Measurements from ENCODE around the gene FOLH1.
"Not testable (repeated sequence)": the region's sequence is repeated elsewhere in the genome, so short reads cannot be mapped to it uniquely, and the experiment has no call there.

The FOLH1 gene

GRCh38 chr11:49208006-49208721, at the start of gene FOLH1:
TSS of gene FOLH1 (minus strand) at chr11:49208602. CDS start at chr11:49208409, 193 bp downstream.
- in situ Hi-C loops (cut with HindIII; ENCODE audit: low pct_ligation_motif_present, low pct_unique_long_range_greater_than_20kb, low sequenced_read_pairs): no loop called here

GRCh38 chr11:49255148-49255547, 46.7 kb upstream of the FOLH1 start:
- in situ Hi-C loops (cut with HindIII; ENCODE audit: low pct_ligation_motif_present, low pct_unique_long_range_greater_than_20kb, low sequenced_read_pairs): not testable (repeated sequence)

More at GRCh38 chr11:49208006-49208721, at the start of gene FOLH1:
- DNase-seq: no peak

GRCh38 chr11:49251212-49251611, 42.8 kb upstream of the FOLH1 start:
- in situ Hi-C loops (cut with HindIII; ENCODE audit: low pct_ligation_motif_present, low pct_unique_long_range_greater_than_20kb, low sequenced_read_pairs); DNase-seq: not testable (repeated sequence)

More at GRCh38 chr11:49255148-49255547, 46.7 kb upstream of the FOLH1 start:
- not testable (repeated sequence) for DNase-seq

GRCh38 chr11:49250398-49251115, 42.2 kb upstream of the FOLH1 start:
- DNase-seq; in situ Hi-C loops (cut with HindIII; ENCODE audit: low pct_ligation_motif_present, low pct_unique_long_range_greater_than_20kb, low sequenced_read_pairs): not testable (repeated sequence)

GRCh38 chr11:49249363-49249762, 41.0 kb upstream of the FOLH1 start:
- DNase-seq; in situ Hi-C loops (cut with HindIII; ENCODE audit: low pct_ligation_motif_present, low pct_unique_long_range_greater_than_20kb, low sequenced_read_pairs): not testable (repeated sequence)

- in situ Hi-C loops (cut with HindIII; ENCODE audit: low pct_ligation_motif_present, low pct_unique_long_range_greater_than_20kb, low sequenced_read_pairs); DNase-seq: not testable (repeated sequence)
Observed at GRCh38 chr11:49233685-49234084, 25.3 kb upstream of the FOLH1 start.

- DNase-seq; in situ Hi-C loops (cut with HindIII; ENCODE audit: low pct_ligation_motif_present, low pct_unique_long_range_greater_than_20kb, low sequenced_read_pairs): not testable (repeated sequence)
Observed at GRCh38 chr11:49233019-49233418, 24.6 kb upstream of the FOLH1 start.

- DNase-seq; in situ Hi-C loops (cut with HindIII; ENCODE audit: low pct_ligation_motif_present, low pct_unique_long_range_greater_than_20kb, low sequenced_read_pairs): not testable (repeated sequence)
Observed at GRCh38 chr11:49231725-49232124, 23.3 kb upstream of the FOLH1 start.

- in situ Hi-C loops (cut with HindIII; ENCODE audit: low pct_ligation_motif_present, low pct_unique_long_range_greater_than_20kb, low sequenced_read_pairs); DNase-seq: not testable (repeated sequence)
Observed at GRCh38 chr11:49230534-49230933, 22.1 kb upstream of the FOLH1 start.

GRCh38 chr11:49230001-49230400, 21.6 kb upstream of the FOLH1 start:
- DNase-seq; in situ Hi-C loops (cut with HindIII; ENCODE audit: low pct_ligation_motif_present, low pct_unique_long_range_greater_than_20kb, low sequenced_read_pairs): not testable (repeated sequence)

- DNase-seq; in situ Hi-C loops (cut with HindIII; ENCODE audit: low pct_ligation_motif_present, low pct_unique_long_range_greater_than_20kb, low sequenced_read_pairs): not testable (repeated sequence)
Observed at GRCh38 chr11:49229136-49229535, 20.7 kb upstream of the FOLH1 start.

- DNase-seq; in situ Hi-C loops (cut with HindIII; ENCODE audit: low pct_ligation_motif_present, low pct_unique_long_range_greater_than_20kb, low sequenced_read_pairs): not testable (repeated sequence)
Observed at GRCh38 chr11:49225255-49225785, 16.9 kb upstream of the FOLH1 start.

GRCh38 chr11:49221112-49221511, 12.7 kb upstream of the FOLH1 start:
- DNase-seq: no peak
- in situ Hi-C loops (cut with HindIII; ENCODE audit: low pct_ligation_motif_present, low pct_unique_long_range_greater_than_20kb, low sequenced_read_pairs): no loop called here

- DNase-seq: no peak
- in situ Hi-C loops (cut with HindIII; ENCODE audit: low pct_ligation_motif_present, low pct_unique_long_range_greater_than_20kb, low sequenced_read_pairs): no loop called here
Observed at GRCh38 chr11:49213026-49213560, 4.7 kb upstream of the FOLH1 start.

- in situ Hi-C loops (cut with HindIII; ENCODE audit: low pct_ligation_motif_present, low pct_unique_long_range_greater_than_20kb, low sequenced_read_pairs); DNase-seq: not testable (repeated sequence)
Observed at GRCh38 chr11:49206999-49207398, 1.4 kb downstream of the FOLH1 start.

GRCh38 chr11:49202287-49202976, 6.0 kb downstream of the FOLH1 start:
- no peak for DNase-seq
- in situ Hi-C loops (cut with HindIII; ENCODE audit: low pct_ligation_motif_present, low pct_unique_long_range_greater_than_20kb, low sequenced_read_pairs): no loop called here

GRCh38 chr11:49196775-49197174, 11.6 kb downstream of the FOLH1 start:
- DNase-seq; in situ Hi-C loops (cut with HindIII; ENCODE audit: low pct_ligation_motif_present, low pct_unique_long_range_greater_than_20kb, low sequenced_read_pairs): not testable (repeated sequence)

GRCh38 chr11:49196002-49196401, 12.4 kb downstream of the FOLH1 start:
- in situ Hi-C loops (cut with HindIII; ENCODE audit: low pct_ligation_motif_present, low pct_unique_long_range_greater_than_20kb, low sequenced_read_pairs); DNase-seq: not testable (repeated sequence)

All from ACHN (cell line).